ENCODE results near the gene CNTNAP3.
"Not testable (repeated sequence)": the region's sequence is repeated elsewhere in the genome, so short reads cannot be mapped to it uniquely, and the experiment has no call there.

Gene CNTNAP3

GRCh38 chr9:39287980-39288379, at the start of gene CNTNAP3:
Gene CNTNAP3, minus strand, starts transcription at chr9:39288167. Its CDS starts 103 bp downstream, at chr9:39288064.
- DNase-seq (ENCODE audit: low spot score): not testable (repeated sequence)

GRCh38 chr9:39279995-39280394, 8.0 kb downstream of the CNTNAP3 start:
- DNase-seq (ENCODE audit: low spot score): not testable (repeated sequence)

- DNase-seq (ENCODE audit: low spot score): not testable (repeated sequence)
Observed at GRCh38 chr9:39242513-39242912, 45.5 kb downstream of the CNTNAP3 start.

- not testable (repeated sequence) for DNase-seq (ENCODE audit: low spot score)
Observed at GRCh38 chr9:39232130-39232991, 55.6 kb downstream of the CNTNAP3 start.

GRCh38 chr9:39215976-39216375, 72.0 kb downstream of the CNTNAP3 start:
- not testable (repeated sequence) for DNase-seq (ENCODE audit: low spot score)

- DNase-seq (ENCODE audit: low spot score): not testable (repeated sequence)
Observed at GRCh38 chr9:39209773-39210172, 78.2 kb downstream of the CNTNAP3 start.

GRCh38 chr9:39206643-39207042, 81.3 kb downstream of the CNTNAP3 start:
- not testable (repeated sequence) for DNase-seq (ENCODE audit: low spot score)

- not testable (repeated sequence) for DNase-seq (ENCODE audit: low spot score)
Observed at GRCh38 chr9:39205842-39206241, 82.1 kb downstream of the CNTNAP3 start.

GRCh38 chr9:39200412-39200811, 87.6 kb downstream of the CNTNAP3 start:
- not testable (repeated sequence) for DNase-seq (ENCODE audit: low spot score)

GRCh38 chr9:39198000-39198709, 89.8 kb downstream of the CNTNAP3 start:
- not testable (repeated sequence) for DNase-seq (ENCODE audit: low spot score)

- not testable (repeated sequence) for DNase-seq (ENCODE audit: low spot score)
Observed at GRCh38 chr9:39171370-39171769, 116.6 kb downstream of the CNTNAP3 start.

GRCh38 chr9:39157714-39158113, 130.3 kb downstream of the CNTNAP3 start:
- not testable (repeated sequence) for DNase-seq (ENCODE audit: low spot score)

- DNase-seq (ENCODE audit: low spot score): not testable (repeated sequence)
Observed at GRCh38 chr9:39132826-39133552, 155.0 kb downstream of the CNTNAP3 start.

- not testable (repeated sequence) for DNase-seq (ENCODE audit: low spot score)
Observed at GRCh38 chr9:39121401-39121800, 166.6 kb downstream of the CNTNAP3 start.

- not testable (repeated sequence) for DNase-seq (ENCODE audit: low spot score)
Observed at GRCh38 chr9:39111746-39112145, 176.2 kb downstream of the CNTNAP3 start.

- DNase-seq (ENCODE audit: low spot score): no peak
Observed at GRCh38 chr9:39108145-39108544, 179.8 kb downstream of the CNTNAP3 start.

GRCh38 chr9:39097208-39097607, 190.8 kb downstream of the CNTNAP3 start:
- not testable (repeated sequence) for DNase-seq (ENCODE audit: low spot score)

GRCh38 chr9:39085311-39085710, 202.7 kb downstream of the CNTNAP3 start:
- not testable (repeated sequence) for DNase-seq (ENCODE audit: low spot score)

GRCh38 chr9:39082574-39082973, 205.4 kb downstream of the CNTNAP3 start:
- DNase-seq (ENCODE audit: low spot score): not testable (repeated sequence)

GRCh38 chr9:39080081-39080480, 207.9 kb downstream of the CNTNAP3 start:
- not testable (repeated sequence) for DNase-seq (ENCODE audit: low spot score)

GRCh38 chr9:39078621-39079256, 209.2 kb downstream of the CNTNAP3 start:
- DNase-seq (ENCODE audit: low spot score): not testable (repeated sequence)

GRCh38 chr9:39073537-39073936, 214.4 kb downstream of the CNTNAP3 start:
- not testable (repeated sequence) for DNase-seq (ENCODE audit: low spot score)
